ENCODE results near the gene RFC4.
A peak's percentile ranks its signal among the peaks of the same experiment; 100 is the strongest.

RFC4 gene

DNA sequence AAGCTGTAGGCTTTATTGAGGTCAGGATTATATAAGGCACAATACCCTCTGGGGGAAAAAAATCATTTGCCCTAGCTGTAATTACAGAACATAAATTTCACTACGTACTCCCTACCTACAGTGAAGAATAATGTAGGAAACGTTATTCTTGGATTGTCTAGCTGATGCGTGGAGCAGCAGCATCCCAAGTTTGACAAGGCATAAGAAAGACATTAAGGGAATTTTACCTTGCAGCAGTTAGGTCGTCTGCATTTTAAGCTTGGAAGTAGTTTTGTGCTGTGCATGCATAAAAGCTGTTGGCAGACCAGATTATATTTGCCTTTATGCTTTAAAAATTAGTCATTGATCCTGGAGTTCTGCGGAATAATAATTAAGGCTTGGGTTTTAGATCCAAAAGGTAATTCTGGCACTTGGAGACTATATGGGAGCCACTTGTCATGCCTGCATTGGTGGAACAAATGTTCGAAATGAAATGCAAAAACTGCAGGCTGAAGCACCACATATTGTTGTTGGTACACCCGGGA is 20.7 kb downstream of the RFC4 start:
- DNase-seq: no peak

DNA sequence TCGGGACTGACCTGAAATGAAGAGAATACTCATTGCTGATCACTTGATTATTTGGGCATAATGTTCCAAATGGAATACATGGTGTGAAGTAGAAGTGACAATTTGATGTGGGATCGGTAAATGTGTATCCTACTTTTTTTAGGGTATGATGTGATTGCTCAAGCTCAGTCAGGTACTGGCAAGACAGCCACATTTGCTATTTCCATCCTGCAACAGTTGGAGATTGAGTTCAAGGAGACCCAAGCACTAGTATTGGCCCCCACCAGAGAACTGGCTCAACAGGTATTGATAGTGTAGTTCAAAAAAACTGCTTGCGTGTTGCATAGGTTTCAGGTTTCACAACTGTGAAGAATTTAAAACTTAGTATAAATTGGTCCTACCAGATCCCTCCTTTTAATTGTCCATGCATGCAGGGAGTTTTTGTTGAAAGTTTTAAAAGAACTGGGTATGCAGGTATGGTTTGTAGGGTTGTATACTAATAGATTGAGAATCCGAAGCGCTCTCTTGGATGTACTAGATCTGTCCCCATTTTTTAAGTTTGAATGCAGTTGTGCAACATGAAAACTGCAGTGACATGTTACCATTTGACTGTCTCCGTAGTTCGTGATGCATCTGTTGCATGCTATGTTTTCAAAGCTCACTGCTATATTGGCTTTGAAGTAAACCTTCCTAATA is 21.3 kb downstream of the RFC4 start:
- DNase-seq: no peak

DNA sequence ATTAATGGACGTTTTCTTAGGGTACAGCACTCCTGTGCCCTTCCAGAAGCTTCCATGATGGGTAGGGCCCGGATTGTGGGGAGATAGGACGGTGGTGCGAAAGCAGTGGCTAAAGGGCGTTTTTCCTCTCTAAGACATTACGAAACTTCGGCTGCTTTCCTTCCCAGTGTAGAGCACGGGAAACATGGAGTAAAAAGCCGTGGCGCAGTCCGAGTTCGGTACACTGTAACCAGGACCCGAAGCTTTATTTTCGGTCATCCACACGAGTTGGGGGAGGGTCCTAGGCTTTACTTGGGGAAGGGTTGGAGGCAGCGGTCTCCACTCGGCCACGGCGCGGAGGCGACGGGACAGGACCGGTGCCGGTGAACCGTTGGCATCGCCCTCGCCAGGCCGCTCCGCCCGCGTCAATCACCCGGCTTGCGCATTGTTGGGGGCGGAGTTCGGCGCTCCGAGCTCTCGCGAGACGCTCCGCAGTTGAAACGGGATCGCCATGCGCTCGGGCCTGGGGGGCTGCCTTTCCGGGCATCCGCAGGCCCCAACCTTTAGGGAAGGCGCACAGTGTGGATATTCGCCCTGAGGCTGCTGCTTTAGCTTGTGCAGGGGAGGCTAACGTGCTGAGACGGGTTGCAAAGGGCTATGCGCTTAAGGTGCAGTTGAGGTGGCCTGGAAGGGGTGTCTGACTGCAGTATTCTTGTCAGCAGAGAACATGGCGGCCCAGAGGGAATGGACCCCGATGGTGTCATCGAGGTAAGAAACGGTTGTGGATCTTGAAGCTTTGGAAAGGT is 22.4 kb downstream of the RFC4 start:
- DNase-seq: peak; percentile 43 to 77 (median 63)

DNA sequence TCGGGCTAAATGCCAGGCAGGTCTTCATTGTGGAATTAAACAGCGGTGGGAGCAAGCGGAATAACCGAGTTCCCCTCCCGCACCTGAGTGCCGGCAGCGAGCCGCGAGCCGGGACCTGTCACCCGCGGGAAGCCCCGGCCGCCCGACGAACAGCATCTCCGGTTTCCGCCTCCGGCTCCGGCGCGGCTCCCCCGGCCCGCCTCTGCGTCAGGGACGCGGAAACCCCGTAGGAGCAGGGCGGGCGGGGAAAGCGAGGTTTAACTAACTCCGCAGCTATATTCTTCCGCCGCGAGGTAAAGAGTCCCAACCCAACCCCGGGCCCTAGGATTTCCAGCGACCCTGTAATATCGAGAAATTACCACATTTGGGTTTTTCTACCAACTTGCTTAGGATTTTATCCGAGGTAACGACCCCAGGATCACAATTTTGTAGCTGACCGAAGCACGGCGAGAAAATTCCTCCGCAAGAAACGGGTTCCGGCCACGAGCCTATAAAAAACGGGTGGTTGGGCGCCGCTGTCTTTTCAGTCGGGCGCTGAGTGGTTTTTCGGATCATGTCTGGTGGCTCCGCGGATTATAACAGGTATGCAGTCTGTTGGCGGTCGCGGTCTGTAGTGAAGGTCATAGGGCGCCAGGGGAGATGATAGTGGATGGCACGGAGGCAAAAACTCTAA is 23.1 kb downstream of the RFC4 start, which contains the start of gene EIF4A2:
Gene EIF4A2, plus strand, starts transcription at position 520 of the 673 bp plus-strand sequence. Its CDS starts 34 bp downstream, at position 554.
- DNase-seq: peak; percentile 80 to 91 (median 84)

DNA sequence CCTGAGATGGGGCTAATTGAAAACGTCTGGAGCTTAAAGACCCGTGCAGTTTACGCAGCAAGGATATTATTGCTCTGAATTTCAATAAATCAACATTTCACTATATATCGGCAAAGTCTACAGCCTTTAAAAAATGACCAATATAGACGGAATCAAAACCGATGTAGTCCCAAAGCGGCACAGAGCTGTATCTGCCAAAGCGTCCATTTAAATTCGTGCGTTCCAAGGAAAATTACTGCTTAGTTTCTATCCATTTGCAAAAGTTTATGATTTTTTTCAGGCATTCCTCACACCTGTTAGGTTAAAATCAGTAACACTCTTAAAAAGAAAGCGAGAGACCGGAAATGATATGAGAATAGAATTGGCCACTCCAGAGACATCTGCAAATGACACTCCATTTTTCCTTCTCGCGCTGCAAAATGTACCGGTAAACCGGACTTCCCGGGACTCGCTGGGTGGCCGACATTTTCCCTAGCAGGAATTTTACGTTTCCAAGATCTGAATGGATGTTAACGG is 23.7 kb downstream of the RFC4 start:
- DNase-seq: no peak

DNA sequence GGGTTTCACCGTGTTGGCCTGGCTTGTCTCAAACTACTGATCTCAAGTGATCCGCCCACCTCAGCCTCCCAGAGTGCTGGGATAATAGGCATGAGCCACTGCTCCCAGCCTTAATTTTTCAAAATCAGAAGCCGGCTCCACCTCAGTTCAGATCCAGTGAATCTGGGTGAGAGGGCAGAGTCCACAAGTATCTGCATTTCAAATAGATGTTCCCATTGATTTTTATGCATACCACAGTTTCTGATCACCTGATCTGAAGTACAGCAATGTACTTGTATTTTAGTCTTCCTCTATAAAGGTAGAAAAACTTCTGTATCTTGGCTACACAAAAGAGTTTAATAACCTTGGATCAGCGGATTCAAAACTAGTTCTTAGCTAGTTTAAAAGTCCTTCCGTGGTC is 27.1 kb downstream of the RFC4 start:
- no peak for DNase-seq

DNA sequence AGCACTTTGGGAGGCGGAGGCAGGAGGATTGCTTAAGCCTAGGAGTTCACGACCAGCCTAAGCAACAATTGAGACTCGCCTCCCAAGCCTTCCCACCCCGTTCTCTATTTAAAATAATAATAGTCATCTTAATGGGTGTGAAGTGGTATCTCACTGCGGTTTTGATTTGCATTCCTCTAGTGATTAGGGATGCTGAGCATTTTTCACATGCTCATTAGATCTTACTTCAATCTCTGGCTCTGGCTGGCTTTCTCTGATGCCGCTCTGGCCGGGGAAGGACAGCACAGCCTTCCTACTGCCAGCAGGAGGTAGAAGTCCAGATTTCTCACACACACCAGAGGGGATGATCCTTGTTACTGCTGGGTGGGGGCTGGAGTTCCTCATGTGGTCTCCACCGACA is 30.3 kb downstream of the RFC4 start:
- no peak for DNase-seq

- peak; percentile 27 to 39 (median 34) for DNase-seq
Observed at GRCh38 chr3:186772701-186773417, 33.4 kb downstream of the RFC4 start.

DNA sequence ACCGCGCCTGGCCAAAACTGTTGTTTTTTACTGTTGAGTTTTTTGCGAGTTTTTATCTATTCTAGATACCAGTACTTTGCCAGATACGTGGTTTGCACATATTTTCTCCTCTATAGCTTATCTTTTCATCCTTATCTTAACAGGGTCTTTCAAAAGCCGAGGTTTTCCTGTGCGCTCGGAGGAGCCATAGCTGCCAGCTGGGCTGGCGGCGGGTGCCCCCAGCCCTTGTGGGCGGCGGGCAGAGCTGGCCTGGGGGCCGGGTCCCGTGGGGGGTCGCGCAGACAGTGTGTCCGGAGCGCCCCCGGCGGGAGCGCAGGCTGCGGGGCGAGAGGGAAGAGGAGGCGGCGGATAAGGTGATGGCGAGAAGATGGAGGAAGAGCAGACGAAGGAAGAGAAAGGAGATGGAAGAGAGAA is 34.0 kb downstream of the RFC4 start:
- no peak for DNase-seq

DNA sequence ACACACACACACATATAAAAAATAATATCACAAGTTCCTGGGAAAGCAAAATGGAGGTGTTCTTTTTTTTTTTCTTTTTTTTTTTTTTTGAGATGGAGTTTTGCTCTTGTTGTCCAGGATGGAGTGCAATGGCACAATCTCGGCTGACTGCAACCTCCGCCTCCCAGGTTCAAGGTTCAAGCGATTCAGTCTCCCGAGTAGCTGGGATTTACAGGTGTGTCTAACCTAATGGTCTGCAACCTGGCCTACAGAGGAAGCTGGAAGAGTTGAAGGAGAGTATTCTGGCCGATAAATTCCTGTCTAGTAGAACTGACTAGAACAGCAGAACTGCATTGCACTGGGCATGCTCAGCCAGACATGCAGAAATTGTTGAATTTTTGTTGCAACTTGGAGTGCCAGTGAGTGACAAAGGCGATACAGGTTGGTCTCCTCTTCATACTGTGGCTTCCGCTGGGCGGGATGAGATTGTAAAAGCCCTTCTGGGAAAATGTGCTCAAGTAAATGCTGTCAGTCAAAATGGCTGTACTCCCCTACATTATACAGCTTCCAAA is 45.3 kb downstream of the RFC4 start:
- DNase-seq: no peak

- DNase-seq: no peak
Observed at GRCh38 chr3:186760141-186760833, 46.0 kb downstream of the RFC4 start.

DNA sequence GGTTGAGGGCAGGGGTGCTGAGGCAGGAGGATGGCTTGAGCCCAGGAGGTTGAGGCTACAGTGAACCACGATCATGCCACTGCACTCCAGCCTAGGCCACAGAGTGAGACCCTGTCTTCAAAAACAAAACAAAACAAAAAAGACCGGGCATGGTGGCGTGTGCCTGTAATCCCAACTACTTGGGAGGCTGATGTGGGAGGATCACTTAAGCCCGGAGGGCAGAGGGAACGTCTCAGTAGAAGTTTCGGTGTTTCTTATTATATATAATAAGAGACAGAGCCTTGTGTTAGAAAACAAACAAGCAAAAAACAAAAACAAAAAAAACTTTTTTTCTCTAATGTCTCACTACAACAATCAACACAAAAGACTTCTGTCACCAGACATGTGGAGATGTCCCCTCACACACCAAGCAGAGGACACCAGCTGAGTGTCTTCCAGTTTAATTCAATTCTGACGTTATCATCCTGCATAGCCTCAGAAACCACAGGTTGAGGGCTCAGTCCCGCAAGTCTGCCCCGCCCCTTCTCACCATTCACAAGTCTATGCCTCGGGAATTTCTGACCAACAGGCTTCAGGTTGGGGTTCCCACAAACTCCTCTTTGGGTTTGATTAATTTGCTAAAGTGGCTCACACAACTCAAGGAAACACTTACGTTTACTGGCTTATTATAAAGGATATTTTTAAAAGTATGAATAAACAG is 46.9 kb downstream of the RFC4 start:
- DNase-seq: no peak

- DNase-seq: no peak
Observed at GRCh38 chr3:186757686-186758220, 48.5 kb downstream of the RFC4 start.

DNA sequence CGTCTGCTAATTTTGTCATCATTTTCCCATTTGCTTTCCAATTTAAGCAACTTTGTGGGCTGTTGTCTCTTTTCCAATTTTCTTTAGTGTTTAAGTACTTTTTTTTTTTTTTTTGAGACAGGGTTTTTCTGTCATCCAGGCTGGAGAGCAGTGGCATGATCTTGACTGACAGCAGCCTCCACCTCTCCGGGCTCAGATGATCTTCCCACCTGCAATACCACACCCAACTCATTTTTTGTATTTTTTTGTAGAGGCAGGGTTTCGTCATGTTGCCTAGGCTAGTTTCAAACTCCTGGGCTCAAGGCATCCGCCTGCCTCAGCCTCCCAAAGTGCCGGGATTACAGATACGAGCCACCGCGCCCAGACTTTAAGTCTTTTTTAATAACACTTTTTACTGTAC is 49.1 kb downstream of the RFC4 start:
- DNase-seq: no peak

DNA sequence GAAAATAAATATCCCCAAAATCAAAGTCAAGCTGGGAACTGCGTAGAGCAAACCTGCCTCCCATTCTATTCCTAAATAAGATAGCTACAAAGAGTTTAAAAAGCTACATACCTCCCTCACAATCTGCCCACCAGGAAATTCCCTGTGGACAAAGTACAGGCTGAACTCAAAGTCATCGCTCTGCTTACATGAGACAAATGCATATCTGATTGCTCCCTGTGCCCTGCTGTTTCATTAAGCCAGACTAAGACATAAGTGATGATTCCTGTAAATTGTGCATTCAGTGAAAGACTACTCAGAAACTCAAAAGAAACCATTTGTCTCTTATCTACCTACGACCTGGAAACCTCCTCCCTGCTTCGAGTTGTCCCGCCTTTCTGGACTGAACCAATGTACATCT is 51.4 kb downstream of the RFC4 start:
- no peak for DNase-seq

DNA sequence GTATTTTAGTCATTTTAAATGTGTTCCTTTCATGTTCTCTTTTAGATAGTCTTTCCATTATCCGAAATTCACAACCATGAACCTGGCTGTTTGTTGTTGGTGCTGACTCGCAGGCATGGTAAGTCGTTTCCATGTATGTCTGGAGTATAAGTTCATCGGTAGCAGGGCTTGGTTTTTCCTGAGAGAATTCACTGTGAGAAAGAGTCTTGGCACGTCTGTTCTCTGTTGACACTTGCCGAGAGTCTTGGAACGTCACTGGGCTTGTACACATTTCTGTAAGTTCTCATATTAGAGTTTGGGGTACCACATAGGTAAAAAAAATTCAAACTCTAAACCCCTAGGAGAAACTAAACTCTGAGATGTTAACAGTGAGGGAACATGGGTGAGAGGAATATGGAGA is 52.3 kb downstream of the RFC4 start:
- no peak for DNase-seq

- no peak for DNase-seq
Observed at GRCh38 chr3:186751480-186751879, 54.8 kb downstream of the RFC4 start.

- no peak for DNase-seq
Observed at GRCh38 chr3:186750316-186750715, 56.0 kb downstream of the RFC4 start.

DNA sequence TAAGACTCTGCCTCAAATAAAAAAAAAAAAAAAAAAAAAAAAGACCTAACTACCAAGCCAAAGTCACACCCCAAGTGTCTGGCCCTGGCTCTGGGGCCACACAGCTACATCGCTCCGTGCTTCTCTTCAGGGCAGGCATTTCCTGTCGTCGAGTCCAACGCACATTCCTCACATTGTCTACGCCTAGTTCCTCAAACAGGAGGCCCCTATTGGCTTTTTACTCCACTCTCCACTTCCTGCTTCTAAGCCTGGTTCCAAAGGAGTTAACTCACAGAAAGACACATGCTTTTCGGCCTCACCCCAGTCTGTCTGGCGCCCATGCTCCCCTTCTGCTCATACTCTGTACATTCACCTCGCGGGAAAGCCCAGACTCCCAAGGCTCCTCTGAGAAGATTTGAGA is 60.3 kb downstream of the RFC4 start:
- no peak for DNase-seq

- DNase-seq: no peak
Observed at GRCh38 chr3:186743666-186744065, 62.6 kb downstream of the RFC4 start.
